GM12878 (cell line): ENCODE measurements around the gene CD52. TPM values are rescaled to one million over a fixed set of nuclear protein-coding genes. Genes with fewer than 3 reads are reported as not detected.

Experiments
- ATAC-seq: fragments of 200-7000 bp; cut with Tn5 transposase; 3 replicates; pipeline ENCODE4 v1.9.1; 2020; ENCODE audit warnings: mild to moderate bottlenecking, moderate library complexity
- BruUV-seq: library from RNA; stranded (reverse); fragments of 400-500 nt; replicated peaks from 2 replicates; lab custom pipeline; 2021; lab: Mats Ljungman, UMichigan
- CTCF ChIA-PET: fragments of 300-600 bp; sonication (Branson Sonifier 250); formaldehyde crosslinking; extraction: SDS; loops from one replicate; lab custom pipeline; 2021; ENCODE audit warnings: inconsistent platforms; lab: Yijun Ruan, JAX
- POLR2A ChIA-PET: fragments of 350-600 bp; formaldehyde crosslinking; extraction: SDS; loops from one replicate; lab custom pipeline; 2021; ENCODE audit warnings: inconsistent platforms; lab: Charles Lee
- RAD21 ChIA-PET: fragments of 300-600 bp; sonication (Branson Sonifier 250); formaldehyde crosslinking; loops from one replicate; lab custom pipeline; 2023; ENCODE audit warnings: antibody characterized with exemption; ENCODE audit not compliant: unreplicated experiment; lab: Charles Lee
- SMC1A ChIA-PET: fragments of 300-600 bp; sonication (Branson Sonifier 250); formaldehyde crosslinking; loops from one replicate; lab custom pipeline; 2023; ENCODE audit not compliant: unreplicated experiment, uncharacterized antibody; lab: Charles Lee
- DNase-seq: peaks from one replicate; pipeline ENCODE4 v3.0.0-alpha.2; 2011; ENCODE audit warnings: low read depth, low spot score
- FAIRE-seq: peaks from 3 replicates; lab custom pipeline; 2011; peaks lifted over from hg19 to GRCh38; lab: Jason Lieb, UNC
- H2AFZ ChIP-seq: 2 replicates; pipeline ENCODE4 v1.6.0; 2011; ENCODE audit warnings: low read depth, low read length, control low read depth; ENCODE audit not compliant: control insufficient read depth
- H3K27ac ChIP-seq: 2 replicates; pipeline ENCODE4 v1.5.1; 2011; ENCODE audit warnings: control low read depth; ENCODE audit not compliant: control insufficient read depth, insufficient read depth
- H3K27me3 ChIP-seq, 2 experiments: replicated peaks in 1 of 2; 2 replicates each; pipeline versions ENCODE4 v1.6.0 to v1.6.1; 2011; ENCODE audit warnings: low read length in 1 of 2; ENCODE audit not compliant: control insufficient read depth in 2 of 2, insufficient read depth in 2 of 2
- H3K36me3 ChIP-seq, 2 experiments: 2 replicates each; pipeline ENCODE4 v1.5.1; 2011; ENCODE audit warnings: low read length in 1 of 2; ENCODE audit not compliant: control insufficient read depth in 2 of 2, insufficient read depth in 2 of 2
- H3K4me1 ChIP-seq: 2 replicates; pipeline ENCODE4 v1.6.1; 2011; ENCODE audit warnings: mild to moderate bottlenecking, low read length, moderate library complexity, mixed read lengths; ENCODE audit not compliant: control insufficient read depth, insufficient read depth
- H3K4me2 ChIP-seq: 2 replicates; pipeline ENCODE4 v1.6.0; 2011; ENCODE audit warnings: control low read depth; ENCODE audit not compliant: control insufficient read depth, insufficient read depth
- H3K4me3 ChIP-seq: fragments of 200-600 bp; sonication (generic); 2 replicates; pipeline ENCODE4 v1.5.1; 2016
- H3K79me2 ChIP-seq: 2 replicates; pipeline ENCODE4 v1.6.0; 2011; ENCODE audit warnings: low read length; ENCODE audit not compliant: control insufficient read depth, insufficient read depth
- H3K9ac ChIP-seq: 2 replicates; pipeline ENCODE4 v1.8.0; 2011; ENCODE audit warnings: low read length, control low read depth, mixed read lengths; ENCODE audit not compliant: control insufficient read depth, insufficient read depth
- H3K9me3 ChIP-seq: replicated peaks from 3 replicates; pipeline ENCODE4 v1.5.1; 2011; ENCODE audit warnings: mild to moderate bottlenecking, low read length; ENCODE audit not compliant: control insufficient read depth, insufficient read depth
- H4K20me1 ChIP-seq: 2 replicates; pipeline ENCODE4 v1.6.0; 2011; ENCODE audit not compliant: control insufficient read depth, insufficient read depth
- ATF7 ChIP-seq: fragments of 450-650 bp; IDR thresholded peaks from 2 replicates; pipeline ENCODE4 v1.6.1; 2016; ENCODE audit warnings: low read depth, mild to moderate bottlenecking
- E4F1 ChIP-seq: fragments of 450-650 bp; IDR thresholded peaks from 2 replicates; pipeline ENCODE4 v1.6.1; 2018; ENCODE audit warnings: borderline replicate concordance, mild to moderate bottlenecking; ENCODE audit not compliant: partially characterized antibody
- ESRRA ChIP-seq: IDR thresholded peaks from 2 replicates; pipeline ENCODE4 v1.6.1; 2012; ENCODE audit warnings: mild to moderate bottlenecking, low read length, improper control_type of control experiment
- HDGF ChIP-seq: fragments of 450-650 bp; IDR thresholded peaks from 2 replicates; pipeline ENCODE4 v1.6.1; 2016; ENCODE audit warnings: antibody characterized with exemption
- PRDM15 ChIP-seq: fragments of 450-650 bp; formaldehyde crosslinking; IDR thresholded peaks from 2 replicates; pipeline ENCODE4 v1.4.0; 2020; ENCODE audit warnings: mild to moderate bottlenecking, moderate library complexity
- SPI1 ChIP-seq: IDR thresholded peaks from 2 replicates; pipeline ENCODE4 v1.6.1; 2011; ENCODE audit warnings: low read depth, mild to moderate bottlenecking, low read length, moderate library complexity, borderline replicate concordance; ENCODE audit not compliant: insufficient read depth
- SREBF1 ChIP-seq: IDR thresholded peaks from 2 replicates; pipeline ENCODE4 v1.6.1; 2012; ENCODE audit warnings: mild to moderate bottlenecking, low read length
- ZNF24 ChIP-seq: fragments of 450-650 bp; IDR thresholded peaks from 2 replicates; pipeline ENCODE4 v1.6.1; 2017; ENCODE audit warnings: antibody characterized with exemption, mild to moderate bottlenecking
- ZNF384 ChIP-seq: IDR thresholded peaks from 2 replicates; pipeline ENCODE4 v1.6.1; 2012; ENCODE audit warnings: low read depth, mild to moderate bottlenecking, low read length, improper control_type of control experiment, borderline replicate concordance
- WGBS: methylation state at CpG from one replicate; pipeline ENCODE4 v1.1.6; 2016; ENCODE audit warnings: low lambda C conversion rate; ENCODE audit not compliant: insufficient replicate concordance, insufficient coverage; ENCODE audit errors: missing lambda C conversion rate; 5-methylcytosine and 5-hydroxymethylcytosine counted together
- in situ Hi-C: fragments of 300-500 bp; cut with MboI; formaldehyde crosslinking; loops from 9 replicates; pipeline ENCODE4 v1.14.3; 2018; ENCODE audit warnings: mixed read lengths
- intact Hi-C: fragments of 100-400 bp; cut with micrococcal nuclease; formaldehyde crosslinking; loops from one replicate; pipeline ENCODE4 v1.14.2; 2022; ENCODE audit not compliant: unreplicated experiment
- polyA plus RNA-seq, 11 experiments: library from polyadenylated mRNA; depleted of rRNA in 4 of 11; unstranded in 6 of 11; stranded (reverse) in 5 of 11; fragments of >200 nt; fragmentation: Nextera tagmentation in 4 of 11; fragmentation: Illumina TruSeq in 1 of 11; extraction: Ambion mirVana in 4 of 11; extraction: Trizol in 1 of 11; gene quantifications; 1 replicate in 1 of 11; 2 replicates in 10 of 11; pipeline versions ENCODE4 v1.2.1 to v1.2.3, GENCODE V29; 2011 to 2016; ENCODE audit warnings: inconsistent platforms in 2 of 11, missing spikeins in 2 of 11, low read depth in 1 of 11
- total RNA-seq, 4 experiments: library from RNA; depleted of rRNA in 3 of 4; stranded (reverse); fragments of >200 nt in 3 of 4; fragmentation: Illumina TruSeq in 1 of 4; extraction: Trizol in 1 of 4; gene quantifications; 2 replicates each; pipeline versions ENCODE4 v1.2.1 to v1.2.3, GENCODE V29; 2013 to 2021
- TF ChIP-seq, protein P1 (sequence below): fragments of 450-650 bp; IDR thresholded peaks from 2 replicates; pipeline ENCODE4 v1.6.1; 2014; ENCODE audit warnings: mild to moderate bottlenecking
- TF ChIP-seq, protein P2 (sequence below): IDR thresholded peaks from 2 replicates; pipeline ENCODE4 v1.6.1; 2012; ENCODE audit warnings: low read depth, low read length, improper control_type of control experiment

The CD52 gene
- total and polyA plus RNA-seq, 10 of the 15 experiments (the other 5 are each of a cell fraction or from before 2014, with no cell fraction given), result 237 to 2,736 (median 532) TPM

GRCh38 chr1:26274801-26275425, 42.8 kb upstream of the CD52 start:
- DNase-seq (no peak), FAIRE-seq (no peak), ATAC-seq (no peak)
- Histone ChIP-seq H3K79me2 (peaks cover 8% of the 10 kb centered on the region), H2AFZ (no peak overlapping the region), H4K20me1 (no peaks in the 10 kb centered on the region), H3K9me3 (no peaks in the 10 kb centered on the region), H3K9ac (no peak overlapping the region), H3K27ac (0 out of 2 replicates have a peak overlapping the region, but pooled peaks have one; percentile 1), H3K4me2 (no peak overlapping the region), H3K27me3 (no peaks in the 10 kb centered on the region), H3K4me1 (peaks cover 32% of the 10 kb centered on the region), H3K4me3 (no peak overlapping the region), H3K36me3 (peaks cover 17 to 19% of the 10 kb centered on the region in 2 experiments)
- SMC1A ChIA-PET, result interaction anchor here (1.1 to 9.1 kb wide), 10 partner anchors 10 to 142 kb away, joined by 3 to 119 read pairs (median 3); partner anchors contain the start of gene CD52
- in situ Hi-C loops (no loop called here), intact Hi-C loops (loop anchor here (1.0 kb wide), 1 partner anchor 46 kb away; no protein-coding TSS in a partner anchor)
- 75% methylated on average over 11 of the region's 11 CpGs for WGBS
- POLR2A ChIA-PET, result no interaction called here
- BruUV-seq, result no TSS peak
- RAD21 ChIA-PET, result interaction anchor here (0.7 to 8.9 kb wide), 5 partner anchors 38 to 142 kb away, joined by 3 to 113 read pairs (median 3); partner anchors contain the start of genes CD52 and CEP85
- CTCF ChIA-PET, result interaction anchor here (0.6 to 18.0 kb wide), 16 partner anchors 12 to 239 kb away, joined by 3 to 879 read pairs (median 5); partner anchors contain the start of genes CD52 and CEP85
- no peak for TF ChIP-seq PRDM15
- TF ChIP-seq ATF7, result no peak
- no peak for TF ChIP-seq E4F1
- no peak for TF ChIP-seq ESRRA
- TF ChIP-seq, protein P1, sequence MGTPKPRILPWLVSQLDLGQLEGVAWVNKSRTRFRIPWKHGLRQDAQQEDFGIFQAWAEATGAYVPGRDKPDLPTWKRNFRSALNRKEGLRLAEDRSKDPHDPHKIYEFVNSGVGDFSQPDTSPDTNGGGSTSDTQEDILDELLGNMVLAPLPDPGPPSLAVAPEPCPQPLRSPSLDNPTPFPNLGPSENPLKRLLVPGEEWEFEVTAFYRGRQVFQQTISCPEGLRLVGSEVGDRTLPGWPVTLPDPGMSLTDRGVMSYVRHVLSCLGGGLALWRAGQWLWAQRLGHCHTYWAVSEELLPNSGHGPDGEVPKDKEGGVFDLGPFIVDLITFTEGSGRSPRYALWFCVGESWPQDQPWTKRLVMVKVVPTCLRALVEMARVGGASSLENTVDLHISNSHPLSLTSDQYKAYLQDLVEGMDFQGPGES, result no peak
- TF ChIP-seq SPI1, result no peak
- no peak for TF ChIP-seq ZNF384
- no peak for TF ChIP-seq HDGF
- no peak for TF ChIP-seq SREBF1
- TF ChIP-seq, protein P2, sequence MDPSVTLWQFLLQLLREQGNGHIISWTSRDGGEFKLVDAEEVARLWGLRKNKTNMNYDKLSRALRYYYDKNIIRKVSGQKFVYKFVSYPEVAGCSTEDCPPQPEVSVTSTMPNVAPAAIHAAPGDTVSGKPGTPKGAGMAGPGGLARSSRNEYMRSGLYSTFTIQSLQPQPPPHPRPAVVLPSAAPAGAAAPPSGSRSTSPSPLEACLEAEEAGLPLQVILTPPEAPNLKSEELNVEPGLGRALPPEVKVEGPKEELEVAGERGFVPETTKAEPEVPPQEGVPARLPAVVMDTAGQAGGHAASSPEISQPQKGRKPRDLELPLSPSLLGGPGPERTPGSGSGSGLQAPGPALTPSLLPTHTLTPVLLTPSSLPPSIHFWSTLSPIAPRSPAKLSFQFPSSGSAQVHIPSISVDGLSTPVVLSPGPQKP, result no peak
- TF ChIP-seq ZNF24, result no peak
